HepG2 (cell line): ENCODE results near the gene TTBK1. TPM values are rescaled to one million over a fixed set of nuclear protein-coding genes. Genes with fewer than 3 reads are reported as not detected.

Experiments
- BRD4 ChIP-seq: sonication (generic); formaldehyde crosslinking; IDR thresholded peaks from 2 replicates; pipeline ENCODE4 v1.4.0; 2020; ENCODE audit warnings: missing genetic modification reagents
- HES4 ChIP-seq: sonication (generic); formaldehyde crosslinking; IDR thresholded peaks from 2 replicates; pipeline ENCODE4 v1.9.0; 2021; ENCODE audit warnings: mild to moderate bottlenecking, missing genetic modification reagents, borderline replicate concordance
- MLXIP ChIP-seq: sonication (generic); formaldehyde crosslinking; IDR thresholded peaks from 2 replicates; pipeline ENCODE4 v1.9.0; 2021; ENCODE audit warnings: missing genetic modification reagents, borderline replicate concordance
- ONECUT2 ChIP-seq: sonication (generic); formaldehyde crosslinking; IDR thresholded peaks from 2 replicates; pipeline ENCODE4 v1.4.0; 2020; ENCODE audit warnings: missing genetic modification reagents
- RCOR2 ChIP-seq: IDR thresholded peaks from 2 replicates; pipeline ENCODE4 v1.6.1; 2016; ENCODE audit warnings: missing biosample characterization, missing genetic modification reagents
- TCF12 ChIP-seq, 2 experiments: fragments of 450-650 bp in 1 of 2; sonication (generic) in 1 of 2; formaldehyde crosslinking in 1 of 2; IDR thresholded peaks; 2 replicates each; pipeline versions ENCODE4 v1.6.1 to v1.8.0; 2017 to 2022; ENCODE audit warnings: antibody characterized with exemption in 1 of 2, mild to moderate bottlenecking in 1 of 2, missing genetic modification reagents in 1 of 2, moderate library complexity in 1 of 2
- TRIM22 ChIP-seq: fragments of 450-650 bp; IDR thresholded peaks from 2 replicates; pipeline ENCODE4 v1.6.1; 2017
- ZC3H4 ChIP-seq: sonication (generic); formaldehyde crosslinking; IDR thresholded peaks from 2 replicates; pipeline ENCODE4 v1.4.0; 2020; ENCODE audit warnings: missing genetic modification reagents, borderline replicate concordance
- ZMYM3 ChIP-seq: sonication (generic); formaldehyde crosslinking; IDR thresholded peaks from 2 replicates; pipeline ENCODE4 v1.5.1; 2020; ENCODE audit warnings: mild to moderate bottlenecking, missing genetic modification reagents
- ZNF609 ChIP-seq: sonication (generic); formaldehyde crosslinking; IDR thresholded peaks from 2 replicates; pipeline ENCODE4 v1.4.0; 2020; ENCODE audit warnings: mild to moderate bottlenecking, missing genetic modification reagents, borderline replicate concordance
- ZNF772 ChIP-seq: sonication (generic); formaldehyde crosslinking; IDR thresholded peaks from 2 replicates; pipeline ENCODE4 v1.5.0; 2020; ENCODE audit warnings: mild to moderate bottlenecking, missing genetic modification reagents
- polyA plus RNA-seq, 8 experiments: library from polyadenylated mRNA; depleted of rRNA in 3 of 8; stranded (reverse) in 7 of 8; unstranded in 1 of 8; fragments of >200 nt; fragmentation: Illumina TruSeq in 4 of 8; extraction: Trizol in 4 of 8; gene quantifications; 2 replicates each; pipeline versions ENCODE4 v1.2.1 to v1.2.3, GENCODE V29; 2011 to 2016; ENCODE audit warnings: low read depth in 4 of 8, missing spikeins in 1 of 8, mixed read lengths in 1 of 8; ENCODE audit not compliant: insufficient read depth in 1 of 8
- total RNA-seq, 5 experiments: library from RNA; depleted of rRNA; stranded (reverse); fragments of >200 nt; fragmentation: Illumina TruSeq; extraction: Trizol; gene quantifications; 2 replicates each; pipeline ENCODE4 v1.2.3, GENCODE V29; 2016; ENCODE audit warnings: low read depth in 1 of 5
- TF ChIP-seq, protein P1 (sequence below): sonication (generic); formaldehyde crosslinking; IDR thresholded peaks from 2 replicates; pipeline ENCODE4 v1.8.0; 2022; ENCODE audit warnings: mild to moderate bottlenecking, missing genetic modification reagents; ENCODE audit not compliant: insufficient replicate concordance
- TF ChIP-seq, protein P2 (sequence below): sonication (generic); formaldehyde crosslinking; IDR thresholded peaks from 2 replicates; pipeline ENCODE4 v1.8.1; 2022; ENCODE audit warnings: mild to moderate bottlenecking, missing genetic modification reagents
- TF ChIP-seq, protein P3 (sequence below): sonication (generic); formaldehyde crosslinking; IDR thresholded peaks from 2 replicates; pipeline ENCODE4 v1.4.0; 2020; ENCODE audit warnings: mild to moderate bottlenecking, missing genetic modification reagents

Gene TTBK1
- total and polyA plus RNA-seq, 2 of the 13 experiments (the other 11 are each of a cell fraction or from before 2014, with no cell fraction given): 0.24 to 0.33 TPM

- TF ChIP-seq, protein P1, sequence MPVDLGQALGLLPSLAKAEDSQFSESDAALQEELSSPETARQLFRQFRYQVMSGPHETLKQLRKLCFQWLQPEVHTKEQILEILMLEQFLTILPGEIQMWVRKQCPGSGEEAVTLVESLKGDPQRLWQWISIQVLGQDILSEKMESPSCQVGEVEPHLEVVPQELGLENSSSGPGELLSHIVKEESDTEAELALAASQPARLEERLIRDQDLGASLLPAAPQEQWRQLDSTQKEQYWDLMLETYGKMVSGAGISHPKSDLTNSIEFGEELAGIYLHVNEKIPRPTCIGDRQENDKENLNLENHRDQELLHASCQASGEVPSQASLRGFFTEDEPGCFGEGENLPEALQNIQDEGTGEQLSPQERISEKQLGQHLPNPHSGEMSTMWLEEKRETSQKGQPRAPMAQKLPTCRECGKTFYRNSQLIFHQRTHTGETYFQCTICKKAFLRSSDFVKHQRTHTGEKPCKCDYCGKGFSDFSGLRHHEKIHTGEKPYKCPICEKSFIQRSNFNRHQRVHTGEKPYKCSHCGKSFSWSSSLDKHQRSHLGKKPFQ (CRISPR knock-in tag): no peak
- TF ChIP-seq, protein P2, sequence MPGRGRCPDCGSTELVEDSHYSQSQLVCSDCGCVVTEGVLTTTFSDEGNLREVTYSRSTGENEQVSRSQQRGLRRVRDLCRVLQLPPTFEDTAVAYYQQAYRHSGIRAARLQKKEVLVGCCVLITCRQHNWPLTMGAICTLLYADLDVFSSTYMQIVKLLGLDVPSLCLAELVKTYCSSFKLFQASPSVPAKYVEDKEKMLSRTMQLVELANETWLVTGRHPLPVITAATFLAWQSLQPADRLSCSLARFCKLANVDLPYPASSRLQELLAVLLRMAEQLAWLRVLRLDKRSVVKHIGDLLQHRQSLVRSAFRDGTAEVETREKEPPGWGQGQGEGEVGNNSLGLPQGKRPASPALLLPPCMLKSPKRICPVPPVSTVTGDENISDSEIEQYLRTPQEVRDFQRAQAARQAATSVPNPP: no peak
- TF ChIP-seq RCOR2 (CRISPR knock-in tag) (0 out of 2 replicates have a peak, but pooled peaks have one; percentile 36), BRD4 (CRISPR knock-in tag) (no peak), HES4 (CRISPR knock-in tag) (0 out of 2 replicates have a peak, but pooled peaks have one; percentile 24), TRIM22 (no peak), ZC3H4 (CRISPR knock-in tag) (no peak), ONECUT2 (CRISPR knock-in tag) (no peak), MLXIP (CRISPR knock-in tag) (no peak), TCF12 (IDR thresholded peaks at IDR 0.05) (no peak), TCF12 (CRISPR knock-in tag; IDR thresholded peaks at IDR 0.05) (no peak), ZNF609 (CRISPR knock-in tag) (0 out of 2 replicates have a peak, but pooled peaks have one; percentile 16), ZNF772 (CRISPR knock-in tag) (no peak), ZMYM3 (CRISPR knock-in tag) (peak; percentile 93; the same call in 1 of the 2 replicates)
- TF ChIP-seq, protein P3, sequence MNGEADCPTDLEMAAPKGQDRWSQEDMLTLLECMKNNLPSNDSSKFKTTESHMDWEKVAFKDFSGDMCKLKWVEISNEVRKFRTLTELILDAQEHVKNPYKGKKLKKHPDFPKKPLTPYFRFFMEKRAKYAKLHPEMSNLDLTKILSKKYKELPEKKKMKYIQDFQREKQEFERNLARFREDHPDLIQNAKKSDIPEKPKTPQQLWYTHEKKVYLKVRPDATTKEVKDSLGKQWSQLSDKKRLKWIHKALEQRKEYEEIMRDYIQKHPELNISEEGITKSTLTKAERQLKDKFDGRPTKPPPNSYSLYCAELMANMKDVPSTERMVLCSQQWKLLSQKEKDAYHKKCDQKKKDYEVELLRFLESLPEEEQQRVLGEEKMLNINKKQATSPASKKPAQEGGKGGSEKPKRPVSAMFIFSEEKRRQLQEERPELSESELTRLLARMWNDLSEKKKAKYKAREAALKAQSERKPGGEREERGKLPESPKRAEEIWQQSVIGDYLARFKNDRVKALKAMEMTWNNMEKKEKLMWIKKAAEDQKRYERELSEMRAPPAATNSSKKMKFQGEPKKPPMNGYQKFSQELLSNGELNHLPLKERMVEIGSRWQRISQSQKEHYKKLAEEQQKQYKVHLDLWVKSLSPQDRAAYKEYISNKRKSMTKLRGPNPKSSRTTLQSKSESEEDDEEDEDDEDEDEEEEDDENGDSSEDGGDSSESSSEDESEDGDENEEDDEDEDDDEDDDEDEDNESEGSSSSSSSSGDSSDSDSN: no peak
Observed at GRCh38 chr6:43268782-43269272, 25.5 kb downstream of the TTBK1 start (continued).
